ENCODE data around the gene SP9.
"Not testable (repeated sequence)": the region's sequence is repeated elsewhere in the genome, so short reads cannot be mapped to it uniquely, and the experiment has no call there.

SP9 gene

DNA sequence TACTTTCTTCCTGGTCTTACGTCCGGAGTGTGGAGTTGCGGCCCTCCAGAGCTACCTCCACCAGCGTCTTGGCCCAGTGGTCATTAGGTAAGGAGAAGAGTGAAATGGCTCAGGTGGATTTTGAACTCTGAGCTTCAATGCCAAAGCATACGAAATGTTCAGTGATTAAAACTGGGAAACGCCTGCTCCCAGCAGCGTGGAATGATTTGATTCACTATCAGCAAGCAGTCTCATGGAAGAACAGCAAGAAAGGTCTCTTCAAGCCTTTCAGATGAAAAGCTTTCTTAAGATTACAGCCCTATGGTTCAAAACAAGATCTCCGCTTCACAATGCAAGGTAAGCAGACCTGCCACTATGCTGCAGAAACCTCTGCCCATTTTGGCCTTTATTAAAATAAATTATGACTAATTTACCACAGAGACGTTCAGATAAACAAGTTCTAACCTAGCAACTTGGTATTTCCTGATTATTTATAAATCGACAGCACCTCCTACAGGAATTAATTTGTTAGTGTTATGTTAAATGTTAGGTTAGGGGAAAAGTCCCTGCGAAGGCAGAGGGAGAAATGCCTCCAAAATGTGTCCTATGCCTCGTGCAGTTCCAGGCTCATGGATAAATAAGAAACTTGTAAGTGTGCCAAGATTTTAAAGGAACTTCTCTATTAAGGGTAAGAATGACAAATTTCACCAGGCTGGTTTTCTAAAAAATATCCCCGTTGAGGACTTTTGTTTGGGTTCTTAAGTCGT, 10.1 kb downstream of the SP9 start:
- no peak for DNase-seq

- DNase-seq: no peak
These were observed 15.3 kb downstream of the SP9 start for GRCh38 chr2:174350018-174350417.

DNA sequence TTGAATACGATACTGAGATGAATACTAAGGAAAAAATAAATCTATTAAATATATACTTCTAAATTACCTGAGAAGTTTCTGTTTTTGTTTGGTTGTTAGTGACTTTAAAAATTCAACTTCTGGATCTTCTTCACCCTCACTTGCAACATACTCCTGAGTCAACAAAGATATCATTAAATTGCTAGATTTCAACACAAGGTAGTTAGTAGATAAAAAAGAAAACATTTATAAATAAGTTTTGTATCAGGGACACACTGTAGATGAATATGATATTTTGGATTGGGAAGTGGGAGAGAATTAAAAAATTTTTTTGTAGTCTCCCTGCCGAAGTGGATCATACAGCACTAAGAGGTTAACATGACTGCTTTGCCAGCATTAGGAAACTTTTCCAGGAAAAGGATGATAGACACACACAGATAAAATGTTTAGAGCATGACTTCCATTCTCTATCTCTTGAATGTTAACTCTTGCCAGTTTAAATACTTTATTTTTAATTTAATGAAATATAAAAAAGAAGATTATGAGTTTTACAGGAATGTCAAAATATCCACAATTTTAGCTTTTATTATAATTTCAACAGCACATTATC, 15.9 kb downstream of the SP9 start:
- DNase-seq: no peak

DNA sequence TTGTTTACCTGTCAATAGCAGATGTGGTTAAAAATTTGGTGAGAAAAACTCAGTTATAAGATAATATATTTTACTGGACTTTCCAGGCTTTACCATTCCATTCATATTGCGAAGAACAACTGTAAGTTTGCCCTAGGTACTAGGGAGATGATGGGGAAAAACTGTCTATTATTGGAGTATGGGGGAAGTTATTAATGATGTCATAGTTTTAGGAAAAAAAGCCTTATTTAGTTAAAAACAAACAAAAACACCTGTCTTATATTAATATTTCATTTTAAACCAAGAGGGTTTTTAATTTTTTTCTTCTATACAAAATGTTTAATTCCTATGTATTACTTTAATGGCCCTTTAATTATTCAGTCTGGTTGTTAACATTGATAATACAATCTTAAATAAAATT, 18.2 kb downstream of the SP9 start:
- no peak for DNase-seq

DNA sequence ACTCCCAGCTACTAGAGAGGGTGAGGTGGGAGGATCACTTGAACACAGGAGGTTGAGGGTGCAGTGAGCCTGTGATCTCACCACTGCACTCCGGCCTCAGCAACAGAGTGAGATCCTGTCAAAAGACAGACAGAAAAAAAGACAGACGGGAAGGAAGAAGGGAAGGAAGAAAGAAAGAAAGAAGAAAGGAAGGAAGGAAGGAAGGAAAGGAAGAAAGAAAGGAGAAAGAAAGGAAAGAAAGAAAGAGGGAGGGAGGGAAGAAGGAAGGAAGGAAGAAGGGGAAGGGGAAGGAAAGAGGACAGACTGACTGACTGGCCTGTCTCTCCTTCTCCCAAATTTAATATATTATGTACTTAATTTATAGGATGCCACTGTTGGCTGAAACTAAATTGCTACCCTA, 21.6 kb downstream of the SP9 start:
- no peak for DNase-seq

DNA sequence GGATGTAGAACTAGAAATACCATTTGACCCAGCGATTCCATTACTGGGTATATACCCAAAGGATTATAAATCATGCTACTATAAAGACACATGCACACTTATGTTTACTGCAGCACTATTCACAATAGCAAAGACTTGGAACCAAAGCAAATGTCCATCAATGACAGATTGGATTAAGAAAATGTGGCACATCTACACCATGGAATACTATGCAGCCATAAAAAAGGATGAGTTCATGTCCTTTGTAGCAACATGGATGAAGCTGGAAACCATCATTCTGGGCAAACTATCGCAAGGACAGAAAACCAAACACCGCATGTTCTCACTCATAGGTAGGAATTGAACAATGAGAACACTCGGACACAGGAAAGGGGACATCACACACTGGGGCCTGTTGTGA, 24.9 kb downstream of the SP9 start:
- DNase-seq: not testable (repeated sequence)

DNA sequence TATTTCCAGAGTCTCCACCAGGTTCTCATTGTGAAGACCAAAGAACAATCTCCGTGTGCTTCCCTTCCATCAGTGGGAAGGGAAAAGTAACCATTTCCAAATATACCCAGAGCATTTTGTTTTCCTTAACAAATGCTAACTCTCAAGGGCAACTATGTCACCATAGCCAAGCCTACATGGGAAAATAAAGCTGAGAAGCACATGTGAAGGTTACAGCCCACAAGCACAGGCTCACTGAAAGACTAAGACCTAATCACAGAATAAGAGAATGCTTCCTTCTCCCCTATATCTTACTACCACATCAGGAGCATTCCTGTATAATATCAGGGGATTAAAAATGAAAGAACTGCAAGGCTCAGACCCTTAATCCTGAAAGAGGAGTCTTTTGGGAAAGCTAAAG, 28.2 kb downstream of the SP9 start:
- DNase-seq: no peak

DNA sequence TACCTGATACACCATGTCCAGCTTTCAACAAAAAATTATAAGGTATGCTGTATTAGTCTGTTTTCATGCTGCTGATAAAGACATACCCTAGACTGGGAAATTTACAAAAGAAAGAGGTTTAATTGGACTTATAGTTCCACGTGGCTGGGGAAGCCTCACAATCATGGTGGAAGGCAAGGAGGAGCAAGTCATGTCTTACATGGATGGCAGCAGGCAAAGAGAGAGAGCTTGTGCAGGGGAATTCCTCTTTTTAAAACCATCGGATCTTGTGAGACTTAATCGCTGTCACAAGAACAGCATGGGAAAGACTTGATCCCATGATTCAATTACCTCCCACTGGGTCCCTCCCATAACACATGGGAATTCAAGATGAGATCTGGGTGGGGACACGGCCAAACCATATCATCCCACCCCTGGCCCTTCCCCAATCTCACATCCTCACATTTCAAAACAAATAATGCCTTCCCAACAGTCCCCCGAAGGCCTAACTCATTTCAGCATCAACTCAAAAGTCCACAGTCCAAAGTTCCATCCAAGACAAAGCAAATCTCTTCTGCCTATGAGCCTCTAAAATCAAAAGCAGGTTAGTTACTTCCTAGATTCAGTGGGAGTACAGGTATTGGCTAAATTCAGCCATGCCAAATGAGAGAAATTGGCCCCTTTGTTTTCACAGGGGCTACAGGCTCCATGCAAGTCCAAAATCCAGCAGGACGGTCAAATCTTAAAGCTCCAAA, 28.9 kb downstream of the SP9 start:
- not testable (repeated sequence) for DNase-seq

DNA sequence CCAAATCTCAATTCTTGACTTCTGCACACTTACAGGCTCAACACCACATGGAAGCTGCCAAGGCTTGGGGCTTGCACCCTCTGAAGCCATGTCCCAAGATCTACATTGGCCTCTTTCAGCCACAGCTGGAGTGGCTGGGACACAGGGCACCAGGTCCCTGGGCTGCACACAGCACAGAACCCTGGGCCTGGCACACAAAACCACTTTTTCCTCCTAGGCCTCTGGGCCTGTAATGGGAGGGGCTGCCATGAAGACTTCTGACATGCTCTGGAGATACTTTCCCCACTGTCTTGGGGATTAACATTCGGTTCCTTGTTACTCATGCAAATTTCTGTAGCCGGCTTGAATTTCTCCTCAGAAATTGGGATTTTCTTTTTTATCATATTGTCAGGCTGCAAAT, 29.9 kb downstream of the SP9 start:
- DNase-seq: no peak

DNA sequence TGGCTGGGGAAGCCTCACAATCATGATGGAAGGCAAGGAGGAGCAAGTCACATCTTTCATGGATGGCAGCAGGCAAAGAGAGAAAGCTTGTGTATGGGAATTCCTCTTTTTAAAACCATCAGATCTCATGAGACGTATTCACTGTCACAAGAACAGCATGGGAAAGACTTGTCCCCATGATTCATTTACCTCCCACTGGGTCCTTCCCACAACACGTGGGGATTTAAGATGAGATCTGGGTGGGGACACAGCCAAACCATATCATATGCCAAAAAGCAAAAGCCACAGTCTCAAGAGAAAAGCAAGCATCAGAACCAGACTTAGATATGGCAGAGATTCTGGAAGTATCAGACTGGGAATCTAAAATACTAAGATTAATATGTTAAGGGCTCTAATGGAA, 30.8 kb downstream of the SP9 start:
- no peak for DNase-seq

- DNase-seq: no peak
These were observed 33.9 kb downstream of the SP9 start for GRCh38 chr2:174368691-174369090.

GRCh38 chr2:174376967-174377366, 42.2 kb downstream of the SP9 start:
- DNase-seq: no peak

DNA sequence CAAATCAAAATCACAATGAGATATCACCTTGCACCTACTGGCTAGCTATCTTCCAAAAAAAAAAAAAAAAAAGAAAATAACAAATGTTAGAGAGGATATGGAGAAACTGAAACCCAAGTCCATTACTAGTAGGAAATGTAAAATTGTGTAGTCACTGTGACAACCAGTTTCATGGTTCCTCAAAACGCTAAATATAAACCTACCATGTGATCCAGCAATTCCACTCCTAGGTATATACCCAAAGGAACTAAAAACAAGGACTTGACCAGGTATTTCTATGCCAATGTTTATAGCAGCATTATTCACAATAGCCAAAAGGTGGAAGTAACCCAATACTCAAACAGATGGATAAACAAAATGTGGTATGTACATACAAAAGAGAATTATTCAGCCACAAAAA, 49.0 kb downstream of the SP9 start:
- no peak for DNase-seq

GRCh38 chr2:174385201-174385600, 50.4 kb downstream of the SP9 start:
- DNase-seq: no peak
